Muscle layer of colon (tissue), 2 donors: Measurements from ENCODE around the gene ANKS1B.

ENCODE experiments used
- H3K27ac ChIP-seq: one replicate; pipeline ENCODE4 v1.7.0; 2013; ENCODE audit warnings: low read depth, mild to moderate bottlenecking, low read length, moderate library complexity
- H3K27me3 ChIP-seq, 2 donors: one replicate each; pipeline ENCODE4 v1.7.0; 2013; ENCODE audit warnings: low read length in 2 of 2, mild to moderate bottlenecking in 2 of 2; ENCODE audit not compliant: insufficient read depth in 2 of 2, control insufficient read depth in 1 of 2
- H3K36me3 ChIP-seq: one replicate; pipeline ENCODE4 v1.7.0; 2013; ENCODE audit warnings: mild to moderate bottlenecking, low read length; ENCODE audit not compliant: insufficient read depth
- H3K4me1 ChIP-seq: one replicate; pipeline ENCODE4 v1.7.0; 2013; ENCODE audit warnings: mild to moderate bottlenecking, low read length; ENCODE audit not compliant: insufficient read depth
- H3K4me3 ChIP-seq, 2 donors: one replicate each; pipeline ENCODE4 v1.7.0; 2013; ENCODE audit warnings: low read length in 2 of 2, low read depth in 1 of 2, mild to moderate bottlenecking in 1 of 2, moderate library complexity in 1 of 2
- H3K9ac ChIP-seq: one replicate; pipeline ENCODE4 v1.7.0; 2013; ENCODE audit warnings: low read length
- H3K9me3 ChIP-seq: one replicate; pipeline ENCODE4 v1.7.0; 2013; ENCODE audit warnings: mild to moderate bottlenecking, low read length
- donor health status: abdominal sarcoma.
- donor health status: Adenocarcinoma of cecum.

ANKS1B gene

GRCh38 chr12:98896938-98897337 is 1087.8 kb downstream of the ANKS1B start:
- Histone ChIP-seq H3K9ac (no peak overlapping the region), H3K9me3 (no peaks in the 10 kb centered on the region), H3K36me3 (no peaks in the 10 kb centered on the region), H3K4me3 (no peak overlapping the region), H3K4me1 (no peaks in the 10 kb centered on the region), H3K27ac (no peak overlapping the region), H3K27me3 (peaks cover 14 to 19% of the 10 kb centered on the region in 2 donors)

GRCh38 chr12:98895086-98895651 is 1089.6 kb downstream of the ANKS1B start:
- Histone ChIP-seq H3K36me3 (no peaks in the 10 kb centered on the region), H3K9me3 (no peaks in the 10 kb centered on the region), H3K27ac (no peak overlapping the region), H3K9ac (no peak overlapping the region), H3K4me3 (peak overlapping the region in 1 of 2 donors; percentile 18), H3K4me1 (no peaks in the 10 kb centered on the region), H3K27me3 (peaks cover 14 to 19% of the 10 kb centered on the region in 2 donors)

GRCh38 chr12:98894412-98895085 is 1090.2 kb downstream of the ANKS1B start:
- H3K27me3 ChIP-seq = peaks cover 14 to 19% of the 10 kb centered on the region in 2 donors
- peak overlapping the region in 1 of 2 donors; percentile 18 for H3K4me3 ChIP-seq
- H3K36me3 ChIP-seq = no peaks in the 10 kb centered on the region
- H3K9ac ChIP-seq = no peak overlapping the region
- no peak overlapping the region for H3K27ac ChIP-seq
- no peaks in the 10 kb centered on the region for H3K4me1 ChIP-seq
- H3K9me3 ChIP-seq = no peaks in the 10 kb centered on the region

GRCh38 chr12:98893675-98894411 is 1090.9 kb downstream of the ANKS1B start:
- Histone ChIP-seq H3K9me3 (no peaks in the 10 kb centered on the region), H3K4me3 (no peak overlapping the region), H3K4me1 (no peaks in the 10 kb centered on the region), H3K36me3 (no peaks in the 10 kb centered on the region), H3K27me3 (peaks cover 14 to 19% of the 10 kb centered on the region in 2 donors), H3K27ac (no peak overlapping the region), H3K9ac (no peak overlapping the region)

GRCh38 chr12:98893126-98893674 is 1091.5 kb downstream of the ANKS1B start:
- no peak overlapping the region for H3K4me3 ChIP-seq
- no peak overlapping the region for H3K9ac ChIP-seq
- H3K9me3 ChIP-seq = no peaks in the 10 kb centered on the region
- H3K27me3 ChIP-seq = peaks cover 14 to 19% of the 10 kb centered on the region in 2 donors
- no peaks in the 10 kb centered on the region for H3K36me3 ChIP-seq
- no peaks in the 10 kb centered on the region for H3K4me1 ChIP-seq
- H3K27ac ChIP-seq = no peak overlapping the region

- no peaks in the 10 kb centered on the region for H3K9me3 ChIP-seq
- no peaks in the 10 kb centered on the region for H3K4me1 ChIP-seq
- no peak overlapping the region for H3K9ac ChIP-seq
- no peaks in the 10 kb centered on the region for H3K36me3 ChIP-seq
- H3K4me3 ChIP-seq = no peak overlapping the region
- no peak overlapping the region for H3K27ac ChIP-seq
- no peaks in the 10 kb centered on the region for H3K27me3 ChIP-seq
Measured at GRCh38 chr12:98885778-98886177, 1099.0 kb downstream of the ANKS1B start.

GRCh38 chr12:98883231-98883630 is 1101.5 kb downstream of the ANKS1B start:
- no peak overlapping the region for H3K27ac ChIP-seq
- no peak overlapping the region for H3K4me3 ChIP-seq
- no peaks in the 10 kb centered on the region for H3K36me3 ChIP-seq
- no peaks in the 10 kb centered on the region for H3K27me3 ChIP-seq
- no peaks in the 10 kb centered on the region for H3K4me1 ChIP-seq
- no peaks in the 10 kb centered on the region for H3K9me3 ChIP-seq
- no peak overlapping the region for H3K9ac ChIP-seq

- H3K4me1 ChIP-seq = no peaks in the 10 kb centered on the region
- H3K9ac ChIP-seq = no peak overlapping the region
- no peaks in the 10 kb centered on the region for H3K36me3 ChIP-seq
- H3K4me3 ChIP-seq = no peak overlapping the region
- no peaks in the 10 kb centered on the region for H3K9me3 ChIP-seq
- H3K27ac ChIP-seq = no peak overlapping the region
- H3K27me3 ChIP-seq = no peaks in the 10 kb centered on the region
Measured at GRCh38 chr12:98882526-98882925, 1102.2 kb downstream of the ANKS1B start.

- Histone ChIP-seq H3K4me3 (no peak overlapping the region), H3K9ac (no peak overlapping the region), H3K36me3 (no peaks in the 10 kb centered on the region), H3K27ac (no peak overlapping the region), H3K9me3 (no peaks in the 10 kb centered on the region), H3K4me1 (no peaks in the 10 kb centered on the region), H3K27me3 (no peaks in the 10 kb centered on the region)
Measured at GRCh38 chr12:98873776-98874175, 1111.0 kb downstream of the ANKS1B start.

- Histone ChIP-seq H3K9ac (no peak overlapping the region), H3K9me3 (no peaks in the 10 kb centered on the region), H3K36me3 (no peaks in the 10 kb centered on the region), H3K4me3 (no peak overlapping the region), H3K27ac (no peak overlapping the region), H3K4me1 (no peaks in the 10 kb centered on the region), H3K27me3 (no peaks in the 10 kb centered on the region)
Measured at GRCh38 chr12:98870504-98870903, 1114.2 kb downstream of the ANKS1B start.

GRCh38 chr12:98869886-98870503 is 1114.7 kb downstream of the ANKS1B start:
- Histone ChIP-seq H3K4me3 (no peak overlapping the region), H3K36me3 (no peaks in the 10 kb centered on the region), H3K4me1 (no peaks in the 10 kb centered on the region), H3K27ac (no peak overlapping the region), H3K27me3 (no peaks in the 10 kb centered on the region), H3K9ac (no peak overlapping the region), H3K9me3 (no peaks in the 10 kb centered on the region)
